8988T (cell line): ENCODE measurements around the gene CDK5RAP3.
"Not testable (repeated sequence)": the region's sequence is repeated elsewhere in the genome, so short reads cannot be mapped to it uniquely, and the experiment has no call there.

Experiments used
- DNase-seq: peaks from one replicate; pipeline ENCODE4 v3.0.0; 2011

CDK5RAP3 gene

DNA sequence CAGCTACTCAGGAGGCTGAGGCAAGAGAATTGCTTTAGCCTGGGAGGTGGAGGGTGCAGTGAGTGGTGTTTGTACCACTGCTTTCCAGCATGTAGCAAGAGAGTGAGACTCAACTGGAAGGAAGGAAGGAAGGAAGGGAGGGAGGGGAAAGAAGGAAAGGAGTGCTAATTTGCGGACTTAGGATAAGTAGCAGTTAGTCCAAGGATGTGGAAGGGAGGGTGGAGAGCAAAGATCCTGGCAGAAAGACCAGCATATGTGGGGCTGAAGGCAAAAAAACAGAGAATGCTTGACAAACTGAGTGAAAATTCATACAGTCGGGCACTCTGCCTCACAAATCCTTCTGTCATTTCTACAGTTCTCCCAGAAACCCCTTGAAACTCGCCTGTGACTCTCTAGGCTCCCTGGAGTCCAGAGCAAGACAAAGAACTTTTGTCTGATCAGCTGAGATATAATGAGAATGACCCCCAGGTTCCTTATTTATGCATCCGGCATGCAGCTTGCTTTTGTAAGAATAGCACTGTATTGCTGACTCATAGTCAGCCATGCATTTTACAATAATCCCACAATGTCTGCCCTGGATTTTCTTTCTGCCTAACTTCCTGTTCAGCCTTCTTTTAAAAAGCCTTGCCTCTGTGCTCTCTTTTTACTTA is 31.5 kb downstream of the CDK5RAP3 start:
- DNase-seq: no peak

DNA sequence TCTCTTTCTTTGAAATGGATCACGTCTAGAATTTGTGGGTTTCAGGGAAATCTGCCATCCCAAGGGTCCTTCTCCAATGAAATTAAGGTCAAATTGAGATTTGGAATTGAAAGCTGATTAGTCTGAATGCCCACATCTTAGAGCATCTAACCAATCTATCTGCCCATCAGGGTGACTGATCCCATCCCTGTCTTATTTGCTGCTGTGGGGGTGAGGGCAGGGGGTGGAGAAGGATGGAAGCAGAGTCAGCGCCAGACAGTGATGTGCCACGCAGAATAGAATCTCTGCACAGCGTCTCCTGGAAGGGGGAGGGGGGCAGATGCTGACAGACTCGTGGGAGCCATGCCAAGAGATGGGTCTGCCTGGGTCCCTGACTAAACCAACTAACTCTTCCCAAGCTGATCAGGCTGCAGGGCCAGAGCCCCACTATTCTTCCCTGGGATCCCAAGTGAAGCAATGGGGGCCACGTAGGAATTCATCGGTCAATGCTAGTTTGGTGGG is 32.1 kb downstream of the CDK5RAP3 start:
- no peak for DNase-seq

DNA sequence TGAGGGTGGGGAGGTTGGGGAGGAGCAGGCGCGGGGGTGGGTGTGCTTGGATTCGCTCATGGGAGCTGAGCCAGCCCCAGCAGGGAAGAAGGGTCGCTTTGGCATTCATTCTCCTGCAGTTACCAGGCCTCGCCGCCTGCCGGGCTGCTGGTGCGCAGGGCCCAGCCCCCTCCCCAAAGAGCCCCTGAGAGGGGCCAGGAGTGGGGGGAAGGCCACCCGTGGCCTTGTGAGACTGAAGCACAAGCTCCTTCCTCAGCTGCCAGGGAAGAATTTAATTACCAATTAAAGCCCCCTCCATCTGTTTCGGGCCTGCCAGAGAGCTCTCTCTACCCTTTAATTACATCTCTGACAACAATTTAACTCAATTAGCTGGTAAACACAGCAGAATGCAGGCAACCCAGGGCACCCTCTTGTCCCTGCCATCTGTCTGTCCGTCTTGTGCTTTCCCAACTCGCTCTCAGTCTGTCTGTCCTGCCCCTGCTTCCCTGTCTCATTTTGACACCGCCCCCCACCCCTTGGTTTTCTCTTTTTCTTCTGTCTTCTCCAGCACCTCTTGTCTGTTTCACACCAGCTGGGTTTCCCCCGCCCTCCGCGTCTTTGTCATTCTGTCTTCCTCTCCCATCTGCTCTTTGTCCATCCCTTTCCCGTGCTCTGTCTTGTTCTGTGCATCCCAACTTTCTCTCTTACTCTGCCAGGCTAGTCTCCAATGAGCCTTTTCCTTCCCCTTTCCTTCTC is 32.7 kb downstream of the CDK5RAP3 start:
- no peak for DNase-seq

DNA sequence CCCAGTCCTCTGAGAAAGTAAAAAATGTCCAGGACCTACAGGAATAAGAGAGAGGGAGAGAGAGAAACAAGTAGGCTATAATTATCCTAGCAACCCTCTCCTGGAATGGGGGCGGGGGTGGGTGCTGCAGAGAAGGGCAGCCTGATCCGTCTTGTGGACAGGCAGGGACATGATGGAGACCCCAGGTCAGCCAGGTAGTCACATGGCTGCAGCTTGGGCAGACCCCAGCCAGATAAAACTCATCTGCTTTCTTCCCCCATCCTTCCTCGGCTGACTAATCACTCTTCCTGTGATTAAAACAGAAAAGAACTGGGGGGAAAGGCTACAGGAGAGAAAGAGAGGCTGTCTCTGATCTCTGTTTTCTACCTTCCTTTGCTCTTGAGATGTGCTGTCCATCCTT is 34.1 kb downstream of the CDK5RAP3 start:
- DNase-seq: no peak

DNA sequence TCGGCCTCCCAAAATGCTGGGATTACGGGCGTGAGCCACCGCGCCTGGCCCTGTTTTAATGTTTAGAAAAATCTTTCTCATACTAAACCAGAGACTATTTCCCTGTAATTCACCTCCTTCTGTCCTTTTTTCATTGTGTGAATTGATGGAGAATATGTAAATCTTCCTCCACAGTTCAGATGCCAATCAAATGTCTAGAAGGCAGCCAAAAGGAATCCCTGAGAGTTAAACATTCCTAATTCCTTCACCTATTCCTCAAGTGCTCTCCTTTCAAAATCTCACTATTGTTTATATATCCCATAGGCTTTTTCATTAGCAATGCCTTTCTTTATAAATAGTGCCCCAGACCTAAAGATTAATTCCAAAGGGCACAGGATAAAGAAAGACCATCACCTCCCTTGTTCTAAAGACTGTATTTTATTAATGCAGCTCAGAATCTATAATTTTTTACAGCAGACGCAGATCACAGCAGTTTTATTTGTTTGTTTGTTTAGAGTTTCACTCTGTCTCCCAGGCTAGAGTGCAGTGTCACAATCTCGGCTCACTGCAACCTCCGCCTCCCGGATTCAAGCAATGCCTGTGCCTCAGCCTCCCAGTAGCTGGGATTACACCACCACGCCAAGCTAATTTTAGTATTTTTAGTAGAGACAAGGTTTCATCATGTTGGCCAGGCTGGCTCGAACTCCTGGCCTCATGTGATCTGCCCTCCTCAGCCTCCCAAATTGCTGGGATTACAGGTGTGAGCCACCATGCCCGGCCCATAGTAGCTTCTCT is 36.2 kb downstream of the CDK5RAP3 start:
- no peak for DNase-seq

DNA sequence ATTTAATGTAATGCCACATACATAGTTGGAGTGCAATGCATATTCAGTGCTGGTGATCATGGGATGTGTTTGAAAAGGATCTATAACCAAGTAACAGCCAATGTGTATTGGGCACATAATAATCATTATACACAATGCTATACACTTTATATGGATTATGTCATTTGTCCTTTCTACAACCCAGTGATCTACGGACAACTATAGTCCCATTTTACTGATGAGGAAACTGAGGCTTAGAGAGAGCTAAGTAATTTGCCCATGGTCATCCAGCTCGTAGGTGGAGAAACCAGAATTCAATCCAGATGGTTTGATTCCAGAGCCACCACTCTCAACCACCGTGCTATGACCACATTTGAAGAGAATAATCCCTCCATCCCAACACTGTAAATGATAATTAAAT is 39.3 kb downstream of the CDK5RAP3 start:
- no peak for DNase-seq

DNA sequence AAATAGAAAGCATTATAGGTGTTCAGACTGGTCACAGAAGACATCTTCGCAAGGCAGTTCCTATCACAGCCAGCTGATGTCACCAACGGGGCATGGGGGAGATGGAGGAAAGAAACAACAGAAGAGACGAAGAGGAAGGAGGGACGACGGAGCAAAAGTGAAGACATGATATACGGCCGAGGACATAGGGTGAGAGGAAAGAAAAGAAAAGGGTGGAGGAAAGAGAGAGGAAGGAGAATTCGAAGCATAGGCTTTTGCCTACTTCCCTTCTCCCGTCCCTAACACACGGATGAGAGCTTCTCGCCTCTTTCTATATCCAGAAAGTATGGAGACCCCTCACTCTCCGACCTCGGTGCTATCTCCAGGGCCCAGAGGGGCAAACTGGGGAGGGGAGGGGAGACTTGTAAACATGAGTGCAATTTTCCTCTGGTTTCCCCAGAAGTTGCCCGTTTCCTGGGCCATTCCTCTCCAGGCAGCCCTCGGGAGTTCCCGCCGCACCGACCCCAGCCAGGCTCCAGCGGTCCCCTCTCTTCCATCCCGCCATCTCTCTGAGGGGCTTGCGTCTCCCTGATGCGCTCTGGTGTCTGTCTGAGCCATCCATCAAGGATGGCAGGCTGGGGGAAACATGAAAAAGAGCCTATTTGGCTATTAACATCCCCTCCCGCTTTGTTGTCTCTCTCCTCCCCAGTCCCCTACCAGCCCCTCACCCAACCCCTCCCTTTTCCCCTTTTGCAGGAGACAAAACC is 40.7 kb downstream of the CDK5RAP3 start:
- peak; percentile 91 for DNase-seq

DNA sequence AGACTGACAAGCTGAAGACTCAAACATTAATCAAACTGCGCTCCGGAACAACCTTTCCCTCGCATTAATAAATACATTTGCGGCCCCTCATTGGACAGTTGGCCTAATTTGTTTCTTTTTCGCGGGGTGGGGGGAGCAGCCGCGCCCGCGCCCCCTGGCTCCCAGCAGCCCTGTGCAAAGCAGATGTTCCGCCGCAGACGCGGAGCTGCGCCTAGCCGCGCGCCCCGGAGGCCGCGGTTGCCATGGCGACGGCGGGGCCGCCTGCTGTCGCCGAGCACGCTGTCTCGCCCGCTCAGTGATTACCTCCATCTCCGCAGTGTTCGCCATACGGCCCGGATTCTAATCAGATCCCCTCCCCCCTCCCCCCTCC is 41.2 kb downstream of the CDK5RAP3 start:
- DNase-seq: peak; percentile 70

DNA sequence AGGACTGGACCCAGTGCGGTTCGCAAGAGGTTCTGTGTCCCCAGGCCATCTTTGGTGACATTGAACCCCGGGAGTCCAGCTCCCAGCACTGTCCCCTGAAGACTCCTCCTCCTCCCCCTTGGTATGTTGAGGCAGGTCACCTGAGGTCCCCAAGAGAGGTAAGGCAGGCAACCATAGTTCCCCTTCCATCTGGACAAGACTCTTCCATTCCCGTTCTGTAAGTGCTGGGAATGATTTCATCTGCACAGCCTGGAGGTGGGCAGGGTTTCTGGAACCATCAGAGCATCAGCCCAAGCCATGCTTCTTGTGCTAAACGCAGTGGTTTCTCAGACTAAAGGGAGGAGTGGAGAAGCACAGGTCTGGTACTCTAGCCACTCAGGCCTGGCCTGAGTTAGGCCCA is 41.7 kb downstream of the CDK5RAP3 start:
- no peak for DNase-seq

DNA sequence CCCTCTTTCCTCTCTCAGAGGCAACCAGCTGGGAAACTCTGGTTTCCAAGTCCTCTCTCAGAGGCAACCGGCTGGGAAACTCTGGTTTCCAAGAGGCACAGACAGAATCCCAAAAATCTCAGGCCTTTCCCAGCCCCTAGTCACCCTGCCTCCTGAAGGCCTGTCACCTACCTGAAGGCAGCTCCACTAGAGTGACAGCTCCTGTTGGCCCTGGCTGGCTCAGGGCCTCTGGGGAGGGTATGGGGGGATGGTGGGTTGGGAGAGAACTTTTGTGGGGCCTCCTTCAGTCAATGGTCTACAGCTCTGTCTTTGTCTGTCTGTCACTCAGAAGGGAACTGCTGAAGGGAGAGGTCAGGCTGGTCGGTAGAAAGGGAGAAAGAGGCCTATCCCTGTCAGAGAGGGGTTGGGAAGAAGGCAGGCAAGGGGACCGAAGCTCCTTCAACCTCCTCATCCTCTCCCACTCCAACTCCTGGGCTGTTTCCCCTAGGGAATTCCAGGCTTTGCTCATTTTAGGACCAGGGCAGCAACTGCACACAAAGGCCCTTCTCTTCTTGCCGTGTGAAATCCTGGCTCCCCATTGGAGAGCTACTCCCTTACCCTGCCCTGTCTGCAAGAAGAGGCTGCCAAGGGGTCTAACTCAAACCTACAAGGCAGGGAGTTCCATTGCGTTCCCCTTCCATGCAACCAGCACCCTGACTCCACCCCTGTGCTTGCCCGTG is 43.1 kb downstream of the CDK5RAP3 start:
- no peak for DNase-seq

DNA sequence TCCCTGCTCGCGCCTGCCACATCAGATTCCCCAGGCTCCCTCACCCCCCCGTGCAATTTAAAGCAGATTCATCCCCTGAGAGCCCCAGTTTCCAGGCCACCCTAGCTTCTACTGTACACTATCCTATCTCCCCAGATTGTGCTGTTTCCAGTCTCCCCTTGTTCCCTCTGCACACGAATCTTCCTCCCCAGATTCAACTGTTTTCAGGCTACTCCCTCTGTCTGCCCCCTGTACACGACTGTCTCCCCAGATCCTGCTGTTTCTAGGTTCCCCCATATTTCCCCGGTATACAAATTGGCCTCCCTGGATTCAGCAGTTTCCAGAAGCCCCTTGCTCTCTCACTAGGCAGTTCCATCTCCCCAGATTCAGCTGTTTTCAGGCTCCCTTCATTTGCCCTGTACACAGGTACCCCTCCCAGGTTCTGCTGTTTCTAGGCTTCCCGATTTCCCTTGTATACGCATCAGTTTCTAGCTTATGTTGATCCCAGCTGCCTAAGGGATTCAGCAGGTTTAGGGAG is 43.7 kb downstream of the CDK5RAP3 start:
- no peak for DNase-seq

DNA sequence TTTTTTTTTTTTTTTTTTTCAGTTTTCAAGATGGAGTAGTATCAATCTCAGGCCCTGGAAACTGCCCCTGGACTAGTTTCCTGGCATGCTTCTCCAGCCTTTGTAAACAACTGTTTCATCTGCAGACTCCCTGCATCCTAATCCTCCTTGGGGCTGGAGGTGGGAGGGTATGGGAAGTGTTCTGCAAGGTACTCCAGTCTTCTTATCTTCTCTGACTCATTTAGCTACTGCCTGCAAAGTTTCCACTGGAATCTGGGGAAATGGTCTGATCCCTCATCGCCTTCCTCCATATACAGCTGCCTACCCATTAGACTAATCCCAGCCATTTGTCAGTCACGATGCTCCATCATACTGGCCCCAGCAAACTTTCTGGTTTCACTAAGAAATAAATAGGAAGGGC is 45.2 kb downstream of the CDK5RAP3 start:
- no peak for DNase-seq

DNA sequence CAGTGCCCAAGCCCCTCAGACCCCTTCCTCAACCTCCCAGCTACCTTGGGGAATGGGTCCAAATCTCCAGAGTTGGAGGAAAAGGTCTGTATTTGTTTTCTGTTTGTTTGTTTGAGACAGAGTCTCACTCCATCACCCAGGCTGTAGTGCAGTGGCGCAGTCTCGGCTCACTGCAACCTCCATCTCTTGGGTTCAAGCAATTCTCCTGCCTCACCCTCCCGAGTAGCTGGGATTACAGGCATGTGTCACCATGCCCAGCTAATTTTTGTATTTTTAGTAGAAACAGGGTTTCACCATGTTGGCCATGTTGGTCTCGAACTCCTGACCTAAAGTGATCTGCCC is 46.9 kb downstream of the CDK5RAP3 start:
- not testable (repeated sequence) for DNase-seq

DNA sequence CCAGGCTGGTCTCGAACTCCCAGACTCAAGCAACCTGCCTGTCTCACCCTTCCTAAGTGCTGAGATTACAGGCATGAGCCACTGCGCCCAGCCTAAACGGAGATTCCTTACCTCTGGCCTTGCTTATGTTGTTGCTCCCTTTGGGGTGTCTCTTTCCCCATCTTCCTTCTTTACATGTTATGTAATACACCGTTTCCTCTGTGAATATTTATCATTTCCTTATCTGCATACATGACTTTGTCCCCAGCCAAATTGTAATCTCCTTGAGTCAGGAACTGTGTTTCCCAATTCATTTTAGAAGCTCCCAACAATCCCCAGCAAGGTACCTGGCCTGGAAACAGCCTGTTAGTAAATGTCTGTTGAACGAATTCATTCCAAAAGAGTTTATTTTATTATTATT is 51.0 kb downstream of the CDK5RAP3 start:
- DNase-seq: no peak

DNA sequence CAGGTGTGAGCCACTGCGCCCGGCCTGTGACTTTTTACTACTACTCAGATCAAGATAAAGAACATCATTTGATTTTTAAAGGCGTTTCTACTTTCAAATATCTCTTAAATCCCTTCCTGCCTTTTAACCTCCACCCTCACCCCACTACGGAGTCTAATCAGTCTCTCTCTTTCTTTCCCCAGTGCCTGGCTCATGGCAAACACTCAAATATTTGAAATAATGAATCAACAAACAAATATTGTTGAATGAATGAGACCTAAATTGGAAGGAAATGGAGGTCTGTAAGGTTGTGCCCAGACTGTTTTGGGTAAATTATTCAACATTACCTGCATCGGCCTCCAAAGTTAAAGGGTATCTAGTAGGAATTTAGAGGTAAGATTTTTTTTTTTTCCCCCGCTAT is 52.0 kb downstream of the CDK5RAP3 start:
- no peak for DNase-seq

DNA sequence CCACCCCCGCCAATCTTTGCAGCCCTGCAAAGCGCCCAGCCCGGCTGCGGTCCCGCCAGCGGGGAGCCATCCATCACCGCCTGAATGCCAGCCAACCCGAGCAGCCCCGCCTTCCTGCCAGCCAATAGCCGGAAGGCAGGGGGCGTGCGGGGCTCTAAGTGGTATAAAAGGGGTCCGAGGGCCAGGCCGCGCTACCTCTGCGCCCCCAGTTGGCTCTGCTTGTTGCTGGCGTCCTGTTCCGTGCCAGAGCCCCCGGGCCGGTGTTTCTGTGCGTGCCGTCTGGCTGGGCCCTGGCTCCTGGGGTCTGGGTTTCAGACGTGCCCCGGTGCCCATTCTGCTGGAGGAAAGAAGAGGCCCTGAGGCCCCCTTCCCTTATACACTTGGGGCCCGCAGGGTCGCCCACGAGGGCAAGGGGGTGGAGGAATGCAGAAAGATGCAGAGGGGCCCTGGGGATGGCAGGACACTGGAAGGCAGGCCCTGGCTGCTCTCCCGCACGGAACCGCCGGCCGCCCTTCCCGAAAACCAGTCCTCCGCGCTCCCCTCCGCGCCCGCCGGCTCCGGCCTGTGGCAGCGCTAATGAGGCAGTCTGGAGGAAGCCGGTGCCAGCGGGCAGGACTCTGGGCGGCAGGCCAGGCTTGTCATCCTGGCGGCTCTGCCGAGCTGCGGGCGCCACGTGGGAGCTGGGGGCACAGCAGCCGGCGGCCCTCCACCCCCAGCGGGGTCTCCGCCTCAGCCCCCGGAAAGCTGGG is 52.7 kb downstream of the CDK5RAP3 start:
- DNase-seq: peak; percentile 88

DNA sequence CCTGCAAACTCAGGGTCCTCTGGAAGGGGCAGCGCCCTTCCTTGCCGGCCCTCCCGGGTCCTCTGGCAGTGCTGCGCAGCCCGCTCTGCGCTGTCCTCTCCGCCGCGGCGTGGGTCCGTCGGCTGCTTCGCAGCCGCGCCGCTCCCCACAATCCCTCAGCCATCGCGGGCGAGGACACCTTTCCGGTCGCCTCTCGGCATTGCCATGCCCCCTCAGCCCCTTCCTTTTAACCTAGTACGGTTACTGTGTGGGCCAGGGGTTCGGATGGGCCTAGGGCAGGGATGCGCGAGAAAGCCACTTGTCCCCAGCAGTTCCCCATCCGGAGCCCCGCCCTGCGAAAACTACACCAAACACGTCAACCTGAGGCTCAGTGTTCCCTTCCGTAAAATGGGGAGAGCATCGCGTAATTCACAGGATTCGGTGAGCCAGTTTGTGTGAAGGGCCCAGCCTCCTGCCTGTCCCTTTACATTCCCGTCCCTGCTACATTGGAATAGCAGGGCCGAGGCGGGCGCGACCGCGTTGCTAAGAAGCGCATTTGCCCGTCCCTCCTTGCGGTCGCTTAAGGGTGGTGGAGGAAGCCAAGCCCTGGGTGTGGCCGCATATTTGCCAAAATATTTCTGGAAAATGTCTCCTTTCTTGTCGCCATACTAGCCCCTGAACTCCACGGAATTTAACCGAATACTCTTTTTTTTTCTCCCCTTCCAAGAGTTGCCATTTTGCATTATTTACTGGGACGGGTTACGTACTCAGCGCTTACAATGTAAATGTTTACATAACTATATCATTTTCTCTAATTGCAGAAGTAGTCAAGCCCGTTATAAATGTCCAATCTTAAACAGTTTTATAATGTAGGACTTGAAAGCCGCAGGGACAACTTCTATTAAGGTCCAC is 53.5 kb downstream of the CDK5RAP3 start:
- DNase-seq: no peak

DNA sequence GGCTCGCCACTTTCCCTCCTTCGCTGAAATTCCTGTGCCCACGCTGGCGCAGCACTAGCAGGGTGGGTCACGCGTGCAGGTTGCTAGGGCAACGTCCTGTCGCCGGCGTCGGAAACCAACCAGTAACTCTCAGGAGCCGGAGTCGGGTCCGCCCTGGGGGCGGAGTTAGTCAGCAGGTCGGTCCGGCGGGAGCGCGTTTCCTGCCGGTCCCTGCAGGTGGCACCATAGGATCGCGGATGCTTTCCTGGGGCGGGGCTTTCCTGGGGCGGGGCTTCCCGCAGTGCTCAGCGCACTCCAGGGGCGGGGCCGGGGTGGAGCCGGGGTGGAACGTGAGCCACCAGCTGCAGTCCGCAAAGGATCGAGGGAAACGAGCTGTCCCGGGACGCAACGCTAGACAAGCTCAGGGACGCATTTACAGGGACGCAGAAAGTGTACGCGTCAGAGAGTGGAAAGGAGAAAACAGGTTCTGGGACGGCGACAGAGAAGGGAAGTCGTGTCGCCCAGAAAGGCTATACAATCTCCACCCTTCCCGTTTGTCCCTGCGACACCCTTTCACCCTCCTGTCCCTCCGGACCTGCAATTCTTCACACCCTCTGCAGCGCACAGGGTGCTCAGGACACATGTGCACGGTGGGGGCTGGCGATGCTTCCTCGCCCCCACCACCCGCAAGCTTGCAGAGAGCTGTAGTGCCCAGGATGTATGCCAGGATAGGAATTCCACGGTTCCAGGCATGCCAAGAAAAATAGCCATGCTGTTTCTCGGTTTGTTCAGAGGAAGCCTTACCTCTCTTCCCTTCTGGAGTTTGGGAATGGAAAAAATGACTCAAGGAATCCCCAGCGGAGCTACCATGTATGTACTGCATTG is 54.4 kb downstream of the CDK5RAP3 start:
- DNase-seq: peak; percentile 91

DNA sequence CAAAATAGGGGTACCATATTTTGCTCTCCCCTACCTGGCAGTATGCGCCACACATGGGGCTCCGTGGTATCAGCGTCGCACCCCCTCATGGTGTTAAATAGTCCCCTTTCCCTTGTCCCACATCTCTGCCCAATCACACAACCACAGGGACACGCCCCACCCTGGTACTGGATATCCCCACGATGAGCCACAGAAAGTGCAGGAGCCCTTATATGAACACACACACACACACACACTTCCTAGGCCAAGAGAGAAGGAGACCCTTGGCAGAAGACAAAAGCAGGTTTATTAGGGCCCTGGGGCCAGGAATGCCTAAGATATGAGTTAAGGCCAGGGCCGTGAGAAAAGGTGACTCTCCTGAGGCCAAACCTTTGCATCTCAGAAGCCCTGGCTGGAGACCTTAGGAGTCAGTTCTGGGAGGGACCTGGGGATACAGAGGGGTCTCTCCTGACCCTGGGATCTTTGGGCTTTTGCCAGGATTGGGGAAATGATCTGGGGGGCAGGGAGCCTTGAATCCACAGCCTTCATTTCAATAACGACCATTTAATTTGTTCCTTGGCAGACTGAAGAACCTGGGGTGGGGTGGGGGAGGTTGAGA is 55.1 kb downstream of the CDK5RAP3 start:
- DNase-seq: no peak
